Mesodermal cell (in vitro differentiated cells): ENCODE results near the gene DIAPH3.
A peak's percentile ranks its signal among the peaks of the same experiment; 100 is the strongest.

Experiments
- H3K27ac ChIP-seq: 2 replicates; pipeline ENCODE4 v1.7.0; 2013; ENCODE audit warnings: mild to moderate bottlenecking, low read depth, low read length, moderate library complexity; ENCODE audit not compliant: severe bottlenecking
- H3K36me3 ChIP-seq: 2 replicates; pipeline ENCODE4 v1.7.1; 2013; ENCODE audit warnings: mild to moderate bottlenecking, low read length, moderate library complexity; ENCODE audit not compliant: control insufficient read depth, insufficient read depth
- H3K4me1 ChIP-seq: one replicate; pipeline ENCODE4 v1.7.1; 2013; ENCODE audit warnings: mild to moderate bottlenecking, low read length; ENCODE audit not compliant: insufficient read depth, control insufficient read depth, poor library complexity, severe bottlenecking
- H3K4me3 ChIP-seq: 2 replicates; pipeline ENCODE4 v1.7.0; 2013; ENCODE audit warnings: low read length, control low read depth, mild to moderate bottlenecking; ENCODE audit not compliant: insufficient read depth, poor library complexity, severe bottlenecking; ENCODE audit errors: extremely low read depth
- H3K9me3 ChIP-seq: 2 replicates; pipeline ENCODE4 v1.7.1; 2013; ENCODE audit warnings: mild to moderate bottlenecking, low read length, moderate library complexity; ENCODE audit not compliant: control insufficient read depth
- WGBS, 2 experiments: methylation state at CpG; one replicate each; pipeline ENCODE4 v1.1.5; 2013; ENCODE audit warnings: missing lambda C conversion rate in 2 of 2; ENCODE audit not compliant: insufficient coverage in 2 of 2; 5-methylcytosine and 5-hydroxymethylcytosine counted together

The DIAPH3 gene

DNA sequence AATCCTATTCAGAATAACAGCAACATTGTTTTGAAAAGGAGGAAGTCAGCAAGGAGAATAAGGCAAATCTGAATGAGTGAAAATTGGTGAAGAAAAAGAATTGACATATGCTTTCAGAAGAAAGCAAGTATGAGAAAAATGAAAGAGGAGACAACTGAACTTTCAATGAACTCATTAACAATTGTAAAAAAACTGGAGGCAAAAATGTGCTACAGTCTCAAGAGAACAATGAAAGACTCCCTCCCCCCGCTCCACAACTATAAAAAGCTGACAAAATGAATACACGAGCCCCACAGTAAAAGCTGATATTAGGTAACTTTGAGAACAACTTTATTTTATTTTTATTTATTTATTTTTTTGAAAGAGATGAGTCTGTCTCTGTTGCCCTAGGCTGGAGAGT lies 373.1 kb downstream of the DIAPH3 start:
- Histone ChIP-seq H3K4me1 (no peaks in the 10 kb centered on the region), H3K4me3 (no peak overlapping the region), H3K27ac (no peak overlapping the region), H3K9me3 (no peaks in the 10 kb centered on the region), H3K36me3 (peaks cover 3% of the 10 kb centered on the region)
- WGBS, 2 experiments: no CpG with 5 or more reads among the region's 2 CpGs

DNA sequence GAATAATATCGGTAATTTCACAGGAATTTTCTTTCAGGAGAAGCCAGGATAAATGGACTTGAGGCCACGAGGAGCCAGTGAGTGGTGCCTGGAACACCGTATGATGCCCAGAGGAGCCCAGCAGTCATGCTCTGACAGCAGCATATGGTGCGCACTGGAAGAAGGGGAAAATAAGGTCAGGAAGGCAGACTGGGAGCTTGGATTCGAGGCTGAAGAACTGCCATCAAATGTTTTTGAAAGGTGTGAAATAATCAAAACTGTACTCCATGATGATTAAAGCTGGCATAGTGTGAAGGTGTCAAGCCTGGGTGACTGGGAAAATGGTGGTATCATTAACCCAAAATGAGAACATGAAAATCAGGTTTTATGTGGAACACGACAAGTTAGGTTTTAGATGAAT lies 374.2 kb downstream of the DIAPH3 start:
- WGBS, 2 experiments: 94 to 95% methylated on average over 6 of the region's 6 CpGs
- no peaks in the 10 kb centered on the region for H3K36me3 ChIP-seq
- no peaks in the 10 kb centered on the region for H3K9me3 ChIP-seq
- no peak overlapping the region for H3K4me3 ChIP-seq
- H3K27ac ChIP-seq: no peak overlapping the region
- H3K4me1 ChIP-seq: no peaks in the 10 kb centered on the region

DNA sequence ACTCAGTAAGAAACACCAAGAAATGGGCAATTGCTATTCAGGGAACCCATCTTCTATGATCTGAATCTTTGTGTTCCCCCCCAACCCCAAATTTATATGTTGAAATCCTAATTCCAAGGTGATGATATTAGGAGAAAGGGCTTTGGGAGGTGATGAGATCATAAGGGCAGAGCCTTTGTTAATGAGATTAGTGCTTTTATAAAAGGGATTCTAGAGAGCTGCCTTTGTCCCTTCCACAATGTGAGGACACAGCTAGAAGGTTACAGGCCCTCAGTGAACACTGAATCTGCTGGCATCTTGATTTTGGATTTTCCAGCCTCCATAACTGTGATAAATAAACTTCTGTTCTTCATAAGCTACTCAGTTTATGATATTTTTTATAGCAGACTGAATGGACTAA lies 376.0 kb downstream of the DIAPH3 start:
- no peak overlapping the region for H3K4me3 ChIP-seq
- no peaks in the 10 kb centered on the region for H3K36me3 ChIP-seq
- no peak overlapping the region for H3K27ac ChIP-seq
- H3K9me3 ChIP-seq: no peaks in the 10 kb centered on the region
- no peaks in the 10 kb centered on the region for H3K4me1 ChIP-seq

GRCh38 chr13:59782696-59783095 lies 381.0 kb downstream of the DIAPH3 start:
- H3K27ac ChIP-seq: no peak overlapping the region
- H3K4me1 ChIP-seq: no peaks in the 10 kb centered on the region
- no peaks in the 10 kb centered on the region for H3K9me3 ChIP-seq
- H3K4me3 ChIP-seq: no peak overlapping the region
- no peaks in the 10 kb centered on the region for H3K36me3 ChIP-seq
- 88 to 100% methylated on average over 3 to 4 of the region's 4 CpGs for WGBS, 2 experiments

DNA sequence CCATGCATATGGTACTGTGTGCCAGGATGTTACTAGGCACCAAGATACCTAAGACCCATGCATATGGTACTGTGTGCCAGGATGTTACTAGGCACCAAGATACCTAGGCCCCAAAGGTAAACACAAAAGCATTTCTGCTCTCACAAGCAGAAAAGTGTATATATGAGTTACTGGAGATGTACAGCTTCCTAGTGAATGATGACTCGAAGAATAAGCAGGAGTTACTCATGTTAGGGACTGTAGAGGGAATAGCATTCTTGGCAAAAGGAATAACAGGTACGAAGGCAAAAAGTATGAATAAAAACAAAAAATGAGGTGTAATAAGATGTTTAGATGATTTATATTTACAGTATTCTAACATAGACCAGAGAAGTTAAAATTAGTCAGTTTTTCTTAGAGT lies 383.7 kb downstream of the DIAPH3 start:
- H3K36me3 ChIP-seq: no peaks in the 10 kb centered on the region
- 93 to 100% methylated on average over 1 of the region's 2 CpGs for WGBS, 2 experiments

DNA sequence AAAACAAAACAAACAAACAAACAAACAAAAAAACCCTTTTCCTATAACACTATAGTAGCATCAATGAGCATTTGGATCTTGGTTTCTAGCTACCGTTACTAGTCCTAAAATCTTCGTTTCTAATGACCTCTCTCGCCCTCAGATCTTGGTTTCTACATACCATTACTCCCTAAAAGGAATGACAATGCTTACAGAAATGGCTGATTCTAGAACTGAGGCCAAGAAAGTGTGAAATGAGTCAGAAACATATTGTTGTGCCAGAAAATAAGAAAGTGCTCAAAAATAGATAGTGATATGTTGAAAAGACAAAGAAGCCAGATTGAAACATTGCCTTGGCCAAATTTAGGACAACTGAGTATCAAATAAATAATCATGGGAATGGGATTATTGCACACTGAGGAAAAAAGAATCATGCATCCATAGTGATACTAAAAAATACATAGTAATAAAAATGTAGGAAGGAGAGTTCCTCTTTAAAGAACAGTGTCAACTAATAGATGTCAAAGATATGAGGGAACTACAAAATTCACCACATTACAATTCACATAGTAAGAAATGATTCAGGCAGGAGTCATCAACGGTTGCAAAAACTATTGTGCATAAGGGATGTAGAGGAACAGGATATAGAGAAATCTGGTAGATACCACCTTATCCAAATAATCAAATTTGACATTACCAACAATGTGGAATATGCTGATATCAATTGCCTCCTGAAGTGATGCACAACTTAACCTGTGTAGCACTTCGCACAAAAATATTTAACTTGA lies 386.6 kb downstream of the DIAPH3 start:
- no peak overlapping the region for H3K27ac ChIP-seq
- 92% methylated on average over 2 of the region's 5 CpGs for WGBS, 2 experiments
- no peak overlapping the region for H3K4me3 ChIP-seq

More for the DNA sequence above, 383.7 kb downstream of the DIAPH3 start:
- Histone ChIP-seq H3K4me1 (peaks cover 7% of the 10 kb centered on the region), H3K9me3 (no peaks in the 10 kb centered on the region), H3K4me3 (no peak overlapping the region), H3K27ac (no peak overlapping the region)

DNA sequence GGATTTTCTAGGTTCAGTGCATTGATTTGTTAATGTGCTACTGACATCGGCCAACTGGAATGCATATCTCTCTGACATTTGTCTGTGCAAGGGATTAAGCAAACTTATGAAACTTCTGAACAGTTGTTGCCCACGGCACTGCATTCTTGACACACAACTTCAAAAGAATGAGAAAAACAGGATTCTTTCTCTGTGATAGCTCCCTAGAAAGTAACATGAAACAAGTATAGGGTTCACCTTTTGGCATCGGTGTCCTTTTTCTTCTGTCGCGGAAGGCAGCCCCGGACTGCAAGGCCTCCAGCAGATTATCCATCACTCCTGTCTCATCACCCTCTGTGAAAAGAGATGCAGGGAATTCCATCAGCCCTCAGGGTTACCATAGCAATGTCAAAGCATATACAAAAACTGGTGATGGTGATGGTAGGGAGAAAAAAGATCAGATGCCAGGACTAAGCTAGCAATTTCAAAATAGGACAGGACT lies 389.2 kb downstream of the DIAPH3 start:
- WGBS, 2 experiments: 70 to 73% methylated on average over 6 of the region's 6 CpGs
- peak overlapping the region; percentile 60 for H3K27ac ChIP-seq

More for the DNA sequence above, 386.6 kb downstream of the DIAPH3 start:
- Histone ChIP-seq H3K9me3 (no peaks in the 10 kb centered on the region), H3K36me3 (no peaks in the 10 kb centered on the region), H3K4me1 (peaks cover 7% of the 10 kb centered on the region)

DNA sequence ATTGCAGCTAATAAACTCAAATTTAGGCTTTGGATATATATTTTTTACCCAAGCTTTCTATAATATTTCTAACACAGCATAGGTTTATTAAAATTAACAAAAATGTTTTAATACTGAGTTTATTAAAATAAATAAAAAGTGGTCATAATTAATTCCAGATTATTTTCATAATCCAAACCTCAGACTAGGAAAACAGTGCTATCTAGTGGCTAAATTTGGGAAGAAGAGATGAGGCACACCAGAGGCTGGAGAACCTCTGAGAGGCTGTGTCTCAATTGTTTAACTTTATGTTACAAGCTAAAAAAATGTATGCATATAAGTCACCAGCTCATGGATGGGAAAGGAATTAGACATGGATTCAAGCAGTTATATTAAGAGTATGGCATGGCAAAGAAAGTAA lies 392.5 kb downstream of the DIAPH3 start:
- Histone ChIP-seq H3K36me3 (peaks cover 6% of the 10 kb centered on the region), H3K4me1 (no peaks in the 10 kb centered on the region), H3K9me3 (no peaks in the 10 kb centered on the region), H3K4me3 (no peak overlapping the region), H3K27ac (no peak overlapping the region)

More for the DNA sequence above, 389.2 kb downstream of the DIAPH3 start:
- H3K4me1 ChIP-seq: peaks cover 7% of the 10 kb centered on the region
- H3K36me3 ChIP-seq: peaks cover 6% of the 10 kb centered on the region
- no peaks in the 10 kb centered on the region for H3K9me3 ChIP-seq
- no peak overlapping the region for H3K4me3 ChIP-seq

- no peaks in the 10 kb centered on the region for H3K4me1 ChIP-seq
- no peaks in the 10 kb centered on the region for H3K9me3 ChIP-seq
- H3K36me3 ChIP-seq: peaks cover 6% of the 10 kb centered on the region
- no peak overlapping the region for H3K27ac ChIP-seq
- no peak overlapping the region for H3K4me3 ChIP-seq
Observed at GRCh38 chr13:59770451-59770850, 393.3 kb downstream of the DIAPH3 start.

GRCh38 chr13:59766236-59766635 lies 397.5 kb downstream of the DIAPH3 start:
- peaks cover 17% of the 10 kb centered on the region for H3K36me3 ChIP-seq
- H3K4me1 ChIP-seq: no peaks in the 10 kb centered on the region
- no peak overlapping the region for H3K4me3 ChIP-seq
- no peak overlapping the region for H3K27ac ChIP-seq
- 86% methylated on average over 1 of the region's 1 CpG; no CpG with 5 or more reads in 1 of the 2 experiments for WGBS, 2 experiments
- H3K9me3 ChIP-seq: no peaks in the 10 kb centered on the region

DNA sequence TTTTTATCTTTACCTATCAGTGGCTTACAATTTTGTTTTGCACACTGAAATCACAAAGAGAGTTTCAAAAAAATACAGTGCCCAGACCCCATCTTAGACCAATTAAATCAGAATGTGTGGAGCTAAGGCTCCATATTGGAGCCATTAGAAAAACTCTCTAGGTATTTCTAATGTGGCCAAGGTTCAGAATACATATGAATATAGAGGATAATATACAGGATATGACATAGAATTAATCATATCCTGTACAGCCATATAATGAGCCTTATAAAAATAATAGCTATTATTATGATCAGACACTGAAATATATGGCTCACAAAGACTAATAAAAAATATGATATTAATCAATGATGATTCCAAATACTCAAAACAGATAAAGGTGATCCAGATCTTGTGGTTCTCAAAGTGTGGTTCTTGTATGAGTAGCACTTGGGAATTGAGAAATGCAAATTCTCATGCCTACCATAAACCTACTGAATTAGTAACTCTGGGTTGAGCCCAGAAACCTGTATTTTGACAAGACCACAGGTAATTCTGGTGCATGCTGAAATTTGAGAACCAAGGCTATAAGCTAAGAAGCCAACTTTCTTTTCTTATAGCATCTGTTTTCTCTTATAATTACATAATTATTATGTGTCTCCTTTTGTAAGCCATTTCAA lies 408.0 kb downstream of the DIAPH3 start:
- no peak overlapping the region for H3K4me3 ChIP-seq
- H3K4me1 ChIP-seq: peaks cover 5% of the 10 kb centered on the region
- H3K36me3 ChIP-seq: no peaks in the 10 kb centered on the region
- H3K27ac ChIP-seq: no peak overlapping the region
- no peaks in the 10 kb centered on the region for H3K9me3 ChIP-seq
